RCC 7860 (cell line): ENCODE measurements around the gene TEX51.

ENCODE experiments used
- DNase-seq: peaks from one replicate; pipeline ENCODE4 v3.0.0-alpha.2; 2015; ENCODE audit warnings: low spot score
- FAIRE-seq: peaks from 2 replicates; lab custom pipeline; 2012; peaks lifted over from hg19 to GRCh38; lab: Jason Lieb, UNC

Gene TEX51

DNA sequence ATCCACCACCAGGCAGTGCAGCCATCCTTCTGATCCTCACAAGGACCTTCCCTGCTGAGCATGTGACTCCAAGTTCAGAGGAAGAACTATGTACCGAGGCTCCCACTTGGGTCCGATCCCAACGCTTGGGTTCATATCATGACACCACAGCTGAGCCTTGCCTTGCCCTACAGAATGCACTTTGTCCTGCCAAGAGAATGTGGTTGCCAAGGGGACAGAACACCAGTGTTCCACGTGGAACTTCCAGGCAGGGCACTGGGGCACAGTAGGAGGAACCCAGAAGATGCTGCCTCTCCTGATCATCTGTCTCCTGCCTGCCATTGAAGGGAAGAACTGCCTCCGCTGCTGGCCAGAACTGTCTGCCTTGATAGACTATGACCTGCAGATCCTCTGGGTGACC lies at the start of gene TEX51:
Gene TEX51, plus strand, starts transcription at position 255 of the 400 bp plus-strand sequence. Its CDS starts 29 bp downstream, at position 284.
- DNase-seq (no peak), FAIRE-seq (no peak)

DNA sequence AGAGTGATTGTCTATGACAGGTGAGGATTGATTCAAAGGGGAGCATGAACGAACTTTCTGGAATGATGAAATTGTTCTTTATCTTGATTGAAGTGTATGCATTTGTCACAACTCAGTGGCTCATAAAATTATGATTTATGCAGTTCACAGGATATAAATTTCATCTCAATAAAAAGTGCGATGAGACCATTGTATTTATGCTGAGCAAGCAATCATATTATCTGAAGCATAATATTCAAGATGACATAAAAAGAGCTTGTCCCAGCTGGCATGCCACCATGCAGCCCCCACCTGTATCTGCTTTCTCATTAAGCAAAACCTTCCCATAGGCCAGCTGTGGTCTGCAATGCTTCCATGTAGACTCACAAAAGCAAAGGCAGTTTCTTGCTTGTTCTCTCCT lies 49.6 kb upstream of the TEX51 start:
- no peak for DNase-seq
- no peak for FAIRE-seq

DNA sequence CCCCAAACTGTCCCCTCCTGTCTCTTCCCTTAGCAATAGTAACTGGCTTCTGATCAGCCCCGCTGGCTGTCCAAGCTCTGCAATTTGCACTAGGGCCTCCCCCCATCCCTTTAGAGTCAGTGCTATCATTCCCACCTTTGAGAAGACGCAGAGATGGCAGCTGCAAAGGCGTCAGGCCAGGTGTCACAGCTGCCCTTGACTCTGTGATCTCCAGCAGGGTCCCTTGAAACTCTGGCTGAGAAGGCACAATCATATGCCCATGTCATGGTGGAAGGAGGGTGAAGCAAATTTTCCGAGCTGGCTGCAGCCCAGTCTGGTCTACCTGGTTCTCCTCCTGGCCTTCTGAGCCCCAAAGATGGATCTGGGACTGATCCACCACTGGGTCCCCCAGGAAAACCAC lies 49.2 kb upstream of the TEX51 start:
- FAIRE-seq (no peak), DNase-seq (no peak)

DNA sequence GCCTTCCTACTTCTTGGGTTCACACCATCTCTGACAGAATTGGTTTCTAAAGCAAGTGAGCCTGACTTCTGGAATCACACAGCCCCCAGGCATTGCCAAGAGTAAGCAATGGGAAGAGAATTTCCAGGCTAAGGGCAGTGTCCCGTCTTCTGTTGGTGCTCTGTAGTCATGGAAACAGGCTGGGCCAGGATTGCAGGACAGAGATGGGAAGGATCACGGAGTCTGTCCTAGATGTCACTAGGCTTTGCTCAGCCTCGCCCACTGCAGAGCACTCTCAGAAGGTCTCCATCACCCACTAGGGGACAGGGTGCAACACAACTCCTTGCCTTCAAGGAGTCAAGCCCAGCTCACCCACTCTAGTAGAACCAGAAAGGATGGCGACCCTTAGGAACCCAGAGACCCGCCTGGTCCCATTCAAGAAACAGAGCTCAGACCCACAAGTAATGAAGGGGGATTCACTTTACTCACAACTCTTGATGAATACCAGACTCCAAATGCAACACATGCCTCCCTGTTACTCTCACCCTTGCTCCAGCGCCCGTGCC lies 48.6 kb upstream of the TEX51 start:
- FAIRE-seq: no peak
- DNase-seq: no peak

DNA sequence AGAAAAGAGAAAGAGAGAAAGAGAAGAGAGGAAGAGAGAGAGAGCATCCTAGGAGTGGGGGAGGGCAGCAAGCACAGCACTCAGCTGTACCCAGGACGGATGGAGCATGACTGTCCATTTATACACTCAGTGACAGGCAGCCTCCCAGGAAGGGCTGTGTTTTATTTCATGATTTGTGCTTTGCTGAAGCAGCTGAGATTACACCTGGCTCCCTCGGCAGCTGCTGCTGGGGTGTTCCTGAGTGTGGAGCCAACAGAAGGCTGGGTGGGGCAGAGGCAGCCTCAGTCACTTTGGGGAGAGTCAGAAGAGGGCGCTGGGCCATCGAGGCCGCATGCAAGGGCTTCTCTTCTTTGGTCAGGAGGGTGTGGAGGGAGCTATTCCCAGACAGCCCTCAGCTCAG lies 47.8 kb upstream of the TEX51 start:
- FAIRE-seq: no peak

DNA sequence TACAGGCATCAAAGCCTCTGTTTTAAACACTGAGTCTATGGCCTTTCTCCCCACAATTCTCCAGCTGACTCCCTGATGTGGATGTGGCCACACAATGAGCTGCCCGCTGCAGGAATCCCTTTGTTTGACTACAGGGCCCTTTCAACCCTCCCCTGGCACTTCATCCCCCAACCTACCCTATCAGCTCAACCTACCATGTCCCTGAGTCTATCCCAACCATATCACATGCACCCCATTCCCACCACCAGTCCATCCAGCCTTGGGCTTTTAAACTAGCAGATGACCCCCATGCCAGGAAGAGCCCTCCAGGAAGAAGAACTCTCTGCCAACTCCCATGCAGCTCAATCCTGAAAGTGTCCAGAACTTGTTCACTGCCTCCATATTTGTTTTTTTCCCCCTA lies 46.9 kb upstream of the TEX51 start:
- DNase-seq (no peak), FAIRE-seq (no peak)

More for the DNA sequence above, 47.8 kb upstream of the TEX51 start:
- DNase-seq: no peak

DNA sequence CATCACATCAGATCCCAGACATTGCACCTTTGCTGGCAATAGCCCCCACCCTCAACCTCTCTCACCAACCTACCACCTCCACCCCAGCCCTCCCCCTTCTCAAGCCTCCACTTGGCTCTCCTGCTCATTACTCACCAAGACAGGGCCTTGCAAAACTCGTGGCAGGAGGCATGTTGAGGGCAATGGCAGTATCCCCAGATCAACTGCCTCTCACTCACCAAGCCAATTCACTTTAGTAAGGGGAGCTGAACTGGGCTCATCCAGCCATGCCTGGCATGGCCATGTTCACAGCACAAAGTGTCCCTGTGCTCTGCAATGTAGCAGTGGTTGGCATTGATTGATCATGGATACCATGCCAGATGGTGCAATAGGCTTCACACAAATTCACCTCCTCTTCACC lies 46.3 kb upstream of the TEX51 start:
- no peak for FAIRE-seq
- DNase-seq: no peak

DNA sequence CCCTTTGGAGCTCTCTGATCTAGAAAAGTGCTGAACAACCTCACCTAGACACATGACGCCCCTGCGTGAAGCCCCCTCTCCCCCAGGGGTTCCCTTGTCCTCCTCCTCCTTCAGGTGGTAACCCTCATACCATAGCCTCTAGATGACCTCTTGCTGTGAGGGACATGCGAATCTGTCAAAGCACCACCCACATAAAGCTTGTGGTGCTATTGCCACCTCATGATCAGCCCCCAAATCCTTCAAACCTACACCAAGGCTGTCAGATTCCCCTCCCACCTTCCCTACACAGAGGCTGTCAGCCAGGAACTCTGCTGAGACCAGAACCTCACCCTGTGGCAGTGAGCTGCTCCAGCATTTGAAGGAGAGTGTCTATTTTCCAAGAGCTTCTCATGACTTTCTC lies 43.1 kb upstream of the TEX51 start:
- DNase-seq (no peak), FAIRE-seq (no peak)

DNA sequence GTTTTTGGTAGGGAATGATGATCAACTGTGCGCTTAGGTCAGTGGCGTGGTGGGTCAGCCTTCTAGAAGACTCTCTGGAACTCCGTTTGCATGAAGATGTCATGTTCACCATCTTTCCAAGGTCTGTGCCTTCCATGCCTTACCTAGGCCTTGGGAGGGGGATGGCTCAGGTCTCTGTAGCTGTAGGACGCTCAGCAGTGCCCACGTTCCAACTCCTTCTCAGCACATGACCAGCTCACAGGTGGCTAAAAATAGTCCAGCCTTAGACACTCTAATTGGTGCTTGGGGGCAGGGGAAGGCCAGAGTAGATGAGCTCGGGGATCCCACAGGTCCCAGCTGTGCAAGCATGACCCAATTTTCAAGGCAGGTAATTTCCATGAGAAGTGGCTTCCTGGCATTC lies 42.3 kb upstream of the TEX51 start:
- no peak for DNase-seq
- no peak for FAIRE-seq

DNA sequence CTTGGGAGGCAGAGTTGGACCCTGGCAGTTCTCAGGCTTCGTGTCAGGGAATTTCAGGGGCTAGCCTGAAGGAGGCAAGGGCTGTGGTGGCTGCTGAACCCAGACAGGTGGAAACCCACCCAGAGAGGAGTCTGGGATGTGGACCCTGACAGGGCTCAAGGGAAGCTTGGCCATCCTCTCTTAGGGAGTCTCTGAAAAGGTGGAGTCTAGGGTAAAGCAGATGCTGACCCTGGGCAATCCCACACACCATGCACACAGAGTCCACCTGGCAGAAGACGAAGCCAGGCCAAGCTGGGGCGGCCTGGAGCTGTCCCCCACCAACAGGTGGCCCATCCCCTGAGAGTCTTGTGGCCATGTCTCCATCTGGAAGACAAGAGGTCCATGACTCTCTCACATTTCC lies 41.2 kb upstream of the TEX51 start:
- DNase-seq (no peak), FAIRE-seq (no peak)

DNA sequence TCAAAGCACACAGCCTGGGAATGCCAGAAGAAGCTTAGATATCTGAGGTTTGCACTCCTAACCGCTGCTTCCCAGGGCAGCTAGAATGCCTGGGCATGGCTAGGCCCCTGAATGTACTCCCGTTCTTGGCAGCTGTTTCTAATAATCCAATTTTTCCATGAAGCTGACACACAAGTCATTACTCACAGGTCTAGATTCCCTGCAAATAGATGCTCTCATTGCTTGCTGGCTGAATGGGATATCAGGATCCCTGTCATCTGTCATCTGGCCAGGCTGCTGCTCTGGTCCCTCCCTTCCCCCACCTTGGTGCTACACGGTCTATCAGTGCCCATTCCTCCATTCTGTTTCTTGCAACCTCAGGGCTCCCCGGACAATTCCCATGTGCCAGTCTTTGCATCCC lies 40.7 kb upstream of the TEX51 start:
- FAIRE-seq: no peak
- DNase-seq: no peak

DNA sequence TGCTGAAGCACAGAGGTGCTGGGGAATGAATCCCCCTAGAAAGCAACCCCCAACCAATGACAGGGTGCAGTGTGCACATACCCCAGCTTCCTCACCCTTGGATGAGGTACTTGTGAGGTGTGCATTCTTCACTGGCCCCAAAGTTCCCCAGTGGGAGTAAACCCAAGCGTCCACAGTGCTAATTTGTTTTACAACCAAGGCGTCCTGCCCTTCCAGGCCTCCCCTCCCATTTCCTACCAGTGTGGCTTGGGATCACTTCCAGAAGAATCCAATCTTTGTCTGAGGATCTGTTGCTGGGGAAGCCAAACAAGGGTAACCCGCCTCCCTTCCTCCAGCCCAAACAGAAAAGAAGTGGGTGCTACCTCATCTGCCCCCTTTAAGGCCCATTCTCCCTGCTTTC lies 40.3 kb upstream of the TEX51 start:
- DNase-seq (no peak), FAIRE-seq (no peak)

DNA sequence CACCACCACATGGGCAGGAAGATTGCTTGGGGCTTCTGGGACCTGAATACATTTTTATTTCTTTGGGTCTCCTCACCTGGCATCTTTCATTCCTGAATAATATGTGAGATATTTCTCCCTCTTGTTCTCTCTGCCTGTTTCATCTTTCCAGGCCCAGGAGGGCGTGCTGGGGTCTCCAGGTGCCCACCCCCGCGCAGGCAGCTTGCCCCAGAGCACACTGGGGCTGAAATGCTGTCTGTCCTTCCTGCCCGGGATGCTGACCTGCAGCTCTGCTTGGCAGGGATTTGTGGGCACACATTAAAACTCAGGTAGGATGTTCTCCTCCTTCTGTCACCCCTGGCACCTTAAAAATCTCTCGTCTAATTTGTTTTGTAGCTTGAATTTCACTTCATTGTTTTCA lies 39.7 kb upstream of the TEX51 start:
- DNase-seq (no peak), FAIRE-seq (no peak)

DNA sequence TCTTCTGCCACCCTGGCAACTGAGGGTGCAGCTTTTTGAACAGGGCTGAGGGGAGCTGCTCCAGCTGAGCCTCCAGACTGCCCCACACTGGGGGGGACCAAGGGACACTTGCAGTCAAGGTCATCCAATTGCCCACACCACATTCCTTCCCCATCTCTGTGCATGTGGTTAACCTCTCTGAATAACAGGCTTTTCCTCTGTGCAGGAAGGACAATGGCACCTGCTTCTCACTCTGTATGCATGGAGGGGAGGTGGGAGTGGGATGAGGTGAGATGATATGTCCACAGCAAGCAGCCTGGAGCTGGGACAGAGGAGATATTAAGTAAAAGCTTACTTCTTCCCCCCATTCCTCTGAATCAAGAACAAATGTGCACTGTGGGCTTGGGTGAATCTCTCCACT lies 39.1 kb upstream of the TEX51 start:
- DNase-seq (no peak), FAIRE-seq (no peak)

DNA sequence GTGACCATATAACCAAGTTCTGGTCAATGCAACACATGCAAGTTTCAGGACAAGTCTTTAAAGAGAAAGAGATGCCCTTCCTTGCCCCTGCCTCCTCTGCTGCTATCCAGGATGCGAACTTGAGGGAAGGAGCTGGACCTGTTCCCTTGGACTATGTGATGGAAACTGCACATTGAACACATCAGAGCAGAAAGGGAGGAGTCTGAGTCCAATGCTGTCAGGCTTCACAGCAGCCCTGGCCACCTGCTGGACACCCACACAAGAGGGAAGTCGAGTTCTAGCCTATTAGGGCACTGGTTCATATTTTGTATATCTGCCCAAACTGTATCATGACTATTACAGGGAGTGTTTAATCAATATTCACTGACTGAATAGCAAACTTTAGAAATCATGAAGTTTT lies 38.3 kb upstream of the TEX51 start:
- FAIRE-seq (no peak), DNase-seq (no peak)

DNA sequence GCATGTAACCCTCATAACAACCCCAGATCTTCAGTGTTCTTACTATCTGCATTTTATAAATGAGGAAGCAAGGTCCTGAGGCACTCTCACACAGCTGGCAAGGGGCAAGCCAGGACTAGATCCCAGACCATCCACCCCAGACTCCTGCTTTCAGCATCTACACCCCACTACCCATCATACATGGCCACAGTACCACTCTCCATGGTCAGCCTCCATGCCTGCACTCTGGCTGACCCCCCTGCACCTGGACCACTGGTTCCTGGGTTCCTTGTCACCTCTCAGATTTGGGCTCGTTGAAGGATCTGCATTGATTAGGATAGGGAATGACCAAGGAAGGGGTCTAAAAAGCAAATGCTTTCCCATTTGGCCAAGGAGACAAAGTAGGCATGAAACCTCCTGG lies 36.0 kb upstream of the TEX51 start:
- DNase-seq (no peak), FAIRE-seq (no peak)

DNA sequence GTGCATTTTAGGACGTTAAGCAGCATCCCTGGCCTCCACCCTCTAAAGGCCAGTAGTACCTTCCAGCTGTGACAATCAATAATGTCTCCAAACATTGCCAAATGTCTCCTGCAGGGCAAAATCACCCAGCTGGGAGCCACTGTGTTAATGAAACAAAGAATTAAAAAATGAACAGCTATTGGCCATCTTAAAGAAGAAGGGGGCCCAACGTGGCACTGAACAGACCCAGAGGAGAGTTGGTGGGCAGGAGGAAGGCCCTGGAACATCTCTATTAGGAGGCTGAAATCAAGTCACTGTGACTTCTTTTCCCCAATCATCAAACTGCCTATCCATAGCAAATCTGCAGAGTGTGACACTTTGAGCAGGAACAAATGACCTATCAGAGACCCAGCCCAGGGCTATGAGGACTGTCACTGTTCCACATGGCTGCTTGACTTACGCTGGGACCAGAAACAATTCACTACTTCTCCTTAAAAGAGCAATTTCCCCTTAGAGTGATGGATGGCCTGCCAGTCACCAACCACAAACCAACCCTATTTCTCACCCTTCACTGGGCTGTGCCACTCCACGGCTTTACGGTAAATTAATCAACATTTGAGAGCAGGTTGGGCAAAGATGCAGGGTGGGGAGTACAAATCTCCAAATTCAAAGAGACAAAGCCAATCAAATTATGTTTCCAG lies 35.2 kb upstream of the TEX51 start:
- no peak for FAIRE-seq
- no peak for DNase-seq

DNA sequence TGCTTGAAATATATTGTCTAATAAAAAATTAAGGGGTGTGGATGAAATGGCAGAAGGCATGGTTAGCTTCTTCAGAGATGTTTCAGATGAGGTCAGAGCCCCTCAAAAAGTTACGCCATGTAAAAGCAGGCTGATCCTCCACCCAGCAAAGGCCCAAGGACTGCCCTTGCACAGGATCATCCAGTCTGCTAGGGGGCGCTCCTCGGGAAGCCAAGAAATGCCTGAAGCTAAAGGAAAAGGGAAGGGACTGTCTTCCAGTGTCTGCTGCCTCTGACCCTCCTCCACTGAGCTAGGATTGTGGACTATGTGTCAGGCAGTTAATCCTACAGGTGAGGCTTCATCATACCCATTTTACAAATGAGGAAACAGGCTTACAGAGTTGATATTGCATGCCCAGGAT lies 33.8 kb upstream of the TEX51 start:
- FAIRE-seq: no peak

DNA sequence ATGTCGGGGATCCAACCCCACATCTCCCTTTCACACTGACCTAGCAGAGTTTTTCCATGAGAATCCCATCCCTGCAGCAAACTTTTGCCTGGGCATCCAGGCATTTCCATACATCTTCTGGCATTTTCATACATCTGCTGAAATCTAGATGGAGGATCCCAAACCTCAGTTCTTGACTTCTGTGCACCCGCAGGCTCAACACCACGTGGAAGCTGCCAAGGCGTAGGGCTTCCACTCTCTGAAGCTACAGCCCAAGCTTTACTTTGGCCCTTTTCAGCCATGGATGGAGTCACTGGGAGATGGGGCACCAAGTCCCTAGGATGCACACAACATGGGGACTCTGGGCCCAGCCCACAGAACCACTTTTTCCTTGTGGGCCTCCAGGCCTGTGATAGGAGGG lies 32.2 kb upstream of the TEX51 start:
- FAIRE-seq: no peak

More for the DNA sequence above, 33.8 kb upstream of the TEX51 start:
- no peak for DNase-seq

DNA sequence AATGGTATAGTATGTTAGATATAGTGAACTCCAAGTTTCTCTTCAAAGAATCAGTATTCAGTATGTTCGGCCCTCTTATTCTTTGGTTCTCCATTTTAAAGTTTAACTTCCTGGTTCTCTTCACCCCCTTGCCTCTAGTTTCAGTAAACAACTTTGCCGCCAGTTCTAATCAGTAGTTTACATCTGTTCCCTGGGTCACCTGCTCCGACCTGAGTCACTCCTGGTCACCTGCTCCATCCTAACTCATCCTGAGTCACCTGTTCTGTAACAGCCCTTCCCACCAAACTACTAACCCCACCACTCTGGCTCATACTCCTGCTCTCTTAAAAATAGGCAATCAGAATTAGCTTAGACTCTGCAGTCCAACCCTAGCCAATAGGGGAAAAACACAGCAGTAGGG lies 23.7 kb upstream of the TEX51 start:
- FAIRE-seq (no peak), DNase-seq (no peak)

More for the DNA sequence above, 32.2 kb upstream of the TEX51 start:
- no peak for DNase-seq

DNA sequence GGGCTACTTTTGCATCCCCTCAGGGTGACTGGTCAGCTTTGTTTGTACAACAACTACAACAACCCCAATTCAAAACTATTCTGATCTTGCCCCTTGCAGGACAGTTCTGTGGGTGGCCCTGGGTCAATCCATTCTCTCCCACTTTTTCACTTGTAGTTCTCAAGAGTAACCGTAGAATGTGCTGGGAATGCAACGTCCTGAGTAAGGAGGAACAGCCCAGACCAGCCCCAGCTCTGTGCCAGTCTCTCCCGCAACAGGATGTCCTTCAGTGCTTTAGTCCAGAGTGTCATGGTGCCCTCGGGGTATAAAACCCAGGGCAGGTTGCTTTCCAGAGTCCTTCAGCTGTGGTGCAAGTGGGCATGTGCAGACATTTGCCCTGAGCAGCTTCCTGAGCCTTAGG lies 22.1 kb upstream of the TEX51 start:
- FAIRE-seq (no peak), DNase-seq (no peak)

DNA sequence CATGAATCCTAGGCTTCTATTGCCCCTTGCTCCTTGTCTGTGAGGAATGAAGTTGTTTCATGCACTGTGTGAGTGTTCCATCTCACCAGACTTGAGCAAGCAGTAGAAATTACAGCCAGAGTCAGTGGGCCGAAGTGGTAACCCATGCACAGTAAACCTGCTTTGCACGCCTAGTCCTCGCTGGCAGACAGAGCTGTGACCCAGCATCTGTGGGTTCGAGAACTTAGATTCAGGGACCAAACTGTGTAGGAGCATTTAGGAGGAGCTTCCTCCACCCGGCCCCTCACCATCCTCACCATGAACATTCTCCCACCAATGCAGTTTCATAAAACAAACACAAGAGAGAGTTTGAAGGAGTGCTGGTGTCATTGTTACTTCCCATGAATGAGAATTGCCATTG lies 21.6 kb upstream of the TEX51 start:
- no peak for FAIRE-seq
- no peak for DNase-seq
